Measurements from ENCODE around the gene OR10P1. TPM values are rescaled to one million over a fixed set of nuclear protein-coding genes. Genes with fewer than 3 reads are reported as not detected.

Gene OR10P1
- polyA plus RNA-seq, 2 of the 4 experiments (the other 2 are of a cell fraction), result not detected

- no peak overlapping the region for H3K4me2 ChIP-seq
- TF ChIP-seq JUNB (IDR thresholded peaks at IDR 0.05) (no peak), NR3C1 (IDR thresholded peaks at IDR 0.05) (no peak), FOSB (CRISPR knock-in tag; IDR thresholded peaks at IDR 0.05) (no peak), BCL3 (IDR thresholded peaks at IDR 0.05) (no peak), CTCF (IDR thresholded peaks at IDR 0.05) (no peak), MAX (IDR thresholded peaks at IDR 0.05) (no peak), POLR2AphosphoS2 (conservative IDR thresholded peaks at IDR 0.05; ENCODE audit: low read length) (no peak), TFCP2L1 (CRISPR knock-in tag; IDR thresholded peaks at IDR 0.05) (no peak), EHF (CRISPR knock-in tag; IDR thresholded peaks at IDR 0.05) (no peak), HOXB5 (CRISPR knock-in tag; IDR thresholded peaks at IDR 0.05) (no peak), ZC3H11A (IDR thresholded peaks at IDR 0.05) (no peak), NFE2L2 (conservative IDR thresholded peaks at IDR 0.05; ENCODE audit: low read length) (no peak)
- ATAC-seq, result no peak
- no peak overlapping the region for H3K4me3 ChIP-seq
- no peak for DNase-seq (ENCODE audit: low read depth in 1 of 2, low spot score in 1 of 2)
- no peaks in the 10 kb centered on the region for H3K4me1 ChIP-seq
- WGBS (ENCODE audit: missing lambda C conversion rate), result 35% methylated on average over 6 of the region's 6 CpGs
- no peak overlapping the region for H3K27ac ChIP-seq
- ChIA-PET CTCF (interaction anchor here (0.7 to 5.6 kb wide), 11 partner anchors 11 to 80 kb away, joined by 3 to 43 read pairs (median 4); partner anchors contain the start of genes BLOC1S1 and RDH5), POLR2A (no interaction called here)
- H3K9me3 ChIP-seq, result no peaks in the 10 kb centered on the region
- no peak for FAIRE-seq
Measured at GRCh38 chr12:55658212-55658611, 21.5 kb downstream of the OR10P1 start.

GRCh38 chr12:55658635-55659391, 22.1 kb downstream of the OR10P1 start:
- DNase-seq (ENCODE audit: low read depth in 1 of 2, low spot score in 1 of 2) (no peak), ATAC-seq (peak; percentile 12 to 25; a peak in 3 of 6 replicates), FAIRE-seq (no peak)
- ChIA-PET CTCF (interaction anchor here (0.8 to 5.6 kb wide), 9 partner anchors 11 to 470 kb away, joined by 3 to 43 read pairs (median 5); partner anchors contain the start of genes BLOC1S1 and RDH5), POLR2A (no interaction called here)
- Histone ChIP-seq H3K9me3 (no peaks in the 10 kb centered on the region), H3K4me1 (no peaks in the 10 kb centered on the region), H3K4me3 (no peak overlapping the region), H3K4me2 (no peak overlapping the region), H3K27ac (no peak overlapping the region)
- WGBS (ENCODE audit: missing lambda C conversion rate), result 60% methylated on average over 3 of the region's 3 CpGs
- TF ChIP-seq EHMT2 (IDR thresholded peaks at IDR 0.05; ENCODE audit: low read depth) (no peak), USF2 (IDR thresholded peaks at IDR 0.05) (no peak), ATOH8 (CRISPR knock-in tag; IDR thresholded peaks at IDR 0.05; ENCODE audit: low read depth) (no peak), NPAS2 (CRISPR knock-in tag; IDR thresholded peaks at IDR 0.05; ENCODE audit: borderline replicate concordance) (no peak), HEYL (CRISPR knock-in tag; IDR thresholded peaks at IDR 0.05) (no peak), HOXB5 (CRISPR knock-in tag; IDR thresholded peaks at IDR 0.05) (no peak), HES2 (IDR thresholded peaks at IDR 0.05) (no peak), TFCP2L1 (CRISPR knock-in tag; IDR thresholded peaks at IDR 0.05) (no peak), RAD21 (conservative IDR thresholded peaks at IDR 0.05 in 1 of 2, IDR thresholded peaks at IDR 0.05 in 1 of 2) (no peak), NFE2L2 (conservative IDR thresholded peaks at IDR 0.05; ENCODE audit: low read length) (no peak), BHLHE40 (IDR thresholded peaks at IDR 0.05; ENCODE audit: low read depth, low read length) (no peak), JUN (IDR thresholded peaks at IDR 0.05) (no peak), REST (IDR thresholded peaks at IDR 0.05) (no peak), PHF8 (IDR thresholded peaks at IDR 0.05; ENCODE audit: borderline replicate concordance, low read depth) (no peak), MAZ (IDR thresholded peaks at IDR 0.05; ENCODE audit: borderline replicate concordance, low read depth, low read length) (no peak), SREBF2 (IDR thresholded peaks at IDR 0.05) (no peak), ZC3H11A (IDR thresholded peaks at IDR 0.05) (no peak)
